Measurements from ENCODE around the gene RFT1. TPM values are rescaled to one million over a fixed set of nuclear protein-coding genes. Genes with fewer than 3 reads are reported as not detected.

The RFT1 gene
- total RNA-seq, 4 donors from 2014 or later: 12.0 to 18.6 (median 14.6) TPM

DNA sequence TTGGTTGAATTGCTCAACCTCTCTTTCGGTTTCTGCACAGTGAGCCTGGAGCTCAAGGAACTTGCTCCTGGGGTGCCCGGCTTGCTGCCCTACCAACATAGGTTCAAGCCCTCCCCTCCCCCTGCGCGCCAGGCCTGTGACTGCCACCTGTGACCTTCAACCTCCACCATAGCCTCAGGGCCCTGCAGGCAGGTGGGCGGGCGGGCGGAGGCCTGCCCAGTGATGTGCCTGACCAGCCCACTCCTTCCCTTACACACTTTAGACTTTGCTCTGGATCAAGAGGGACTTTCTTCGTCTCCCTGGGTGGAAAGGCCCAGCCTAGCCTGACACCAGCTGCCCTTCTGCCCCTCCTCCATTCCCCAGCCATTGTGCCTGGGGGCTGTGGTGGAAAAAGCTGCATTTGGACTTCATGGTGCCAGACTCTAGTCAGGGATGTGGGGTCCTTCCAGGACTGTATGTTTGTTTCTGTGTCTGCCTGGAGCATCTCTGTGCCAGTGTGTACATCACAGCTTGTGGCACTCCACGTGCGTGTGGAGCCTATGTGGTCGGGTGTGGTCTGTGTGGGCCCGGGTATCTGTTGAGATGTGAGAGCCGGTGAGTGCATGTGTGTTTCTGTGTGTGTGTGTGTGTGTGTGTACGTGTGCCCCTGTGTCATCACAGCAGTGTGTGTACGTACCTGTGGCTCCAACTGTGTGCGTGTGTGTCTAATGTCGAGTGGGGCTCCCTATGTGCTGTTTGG lies 40.3 kb upstream of the RFT1 start:
- peak overlapping the region in 1 of 4 donors; percentile 19 for H3K4me3 ChIP-seq
- WGBS, 2 donors: 62 to 70% methylated on average over 17 of the region's 17 CpGs
- H3K27ac ChIP-seq: peak overlapping the region in 3 of 4 donors; percentile 34 to 78 (median 66)
- peaks cover 0 to 76% (median 54%) of the 10 kb centered on the region in 4 donors for H3K4me1 ChIP-seq
- H3K36me3 ChIP-seq: peaks cover 0 to 27% (median 0%) of the 10 kb centered on the region in 3 donors
- no peaks in the 10 kb centered on the region for H3K27me3 ChIP-seq
- no peaks in the 10 kb centered on the region for H3K9me3 ChIP-seq
- DNase-seq (ENCODE audit: low spot score in 2 of 2): no peak
- no peak for TF ChIP-seq POLR2A (IDR thresholded peaks at IDR 0.05)
- no peak for TF ChIP-seq CTCF (IDR thresholded peaks at IDR 0.05)
- TF ChIP-seq EP300 (IDR thresholded peaks at IDR 0.05): no peak

GRCh38 chr3:53169832-53170324 lies 39.6 kb upstream of the RFT1 start:
- peaks cover 0 to 21% (median 0%) of the 10 kb centered on the region in 3 donors for H3K36me3 ChIP-seq
- H3K4me3 ChIP-seq: peak overlapping the region in 1 of 4 donors; percentile 24
- no peaks in the 10 kb centered on the region for H3K9me3 ChIP-seq
- H3K4me1 ChIP-seq: peaks cover 0 to 73% (median 54%) of the 10 kb centered on the region in 4 donors
- TF ChIP-seq POLR2A (IDR thresholded peaks at IDR 0.05): no peak
- no peak for TF ChIP-seq EP300 (IDR thresholded peaks at IDR 0.05)
- no peak for TF ChIP-seq CTCF (IDR thresholded peaks at IDR 0.05)
- WGBS, 2 donors: 85 to 92% methylated on average over 6 to 9 of the region's 9 CpGs
- H3K27ac ChIP-seq: peak overlapping the region in 3 of 4 donors; percentile 34 to 80 (median 79)
- no peaks in the 10 kb centered on the region for H3K27me3 ChIP-seq
- no peak for DNase-seq (ENCODE audit: low spot score in 2 of 2)

GRCh38 chr3:53169045-53169831 lies 39.0 kb upstream of the RFT1 start:
- no peaks in the 10 kb centered on the region for H3K27me3 ChIP-seq
- no peak for TF ChIP-seq POLR2A (IDR thresholded peaks at IDR 0.05)
- no peak for TF ChIP-seq CTCF (IDR thresholded peaks at IDR 0.05)
- no peak for TF ChIP-seq EP300 (IDR thresholded peaks at IDR 0.05)
- H3K36me3 ChIP-seq: peaks cover 0 to 15% (median 0%) of the 10 kb centered on the region in 3 donors
- peak overlapping the region in 3 of 4 donors; percentile 34 to 80 (median 79) for H3K27ac ChIP-seq
- no peak for DNase-seq (ENCODE audit: low spot score in 2 of 2)
- peaks cover 0 to 74% (median 54%) of the 10 kb centered on the region in 4 donors for H3K4me1 ChIP-seq
- H3K4me3 ChIP-seq: peak overlapping the region in 1 of 4 donors; percentile 24
- no peaks in the 10 kb centered on the region for H3K9me3 ChIP-seq
- 49 to 58% methylated on average over 12 to 15 of the region's 15 CpGs for WGBS, 2 donors

DNA sequence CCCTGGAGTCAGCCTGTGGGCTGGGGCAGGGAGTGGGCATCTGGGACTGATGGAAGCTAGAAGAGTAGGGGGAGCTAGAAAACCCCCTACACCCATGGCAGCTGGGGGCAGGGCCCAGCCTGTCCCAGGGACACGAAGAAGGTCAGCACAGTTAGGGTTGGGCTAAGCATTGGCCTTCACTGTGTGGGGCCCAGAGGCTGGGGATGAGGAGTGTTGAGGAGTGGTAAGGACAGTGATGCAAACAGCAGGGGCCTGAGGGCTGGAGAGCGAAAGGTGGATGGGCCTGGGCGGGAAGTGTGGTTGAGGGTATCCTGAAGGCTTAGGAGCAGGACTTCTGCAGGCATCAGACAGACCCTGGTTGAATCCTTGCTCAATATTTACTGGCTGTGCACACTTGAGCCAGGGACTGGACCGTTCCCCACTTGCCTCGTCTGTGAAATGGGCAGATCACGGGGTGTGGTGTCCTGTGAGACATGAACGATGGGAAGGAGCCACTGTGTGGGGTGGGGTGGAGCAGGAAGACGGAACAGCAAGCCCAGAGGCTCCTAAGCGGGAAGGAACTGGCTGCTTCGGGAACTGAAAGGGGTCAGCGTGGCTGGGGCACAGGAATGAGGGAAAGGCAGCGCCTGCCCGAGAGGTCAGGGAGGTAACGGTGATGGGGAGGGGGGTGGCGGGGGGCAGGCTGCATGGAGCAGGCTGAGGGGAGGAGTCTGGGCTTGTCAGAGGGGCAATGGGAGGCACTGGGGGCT lies 38.1 kb upstream of the RFT1 start:
- peak overlapping the region in 3 of 4 donors; percentile 58 to 80 (median 79) for H3K27ac ChIP-seq
- peak overlapping the region in 1 of 4 donors; percentile 24 for H3K4me3 ChIP-seq
- DNase-seq (ENCODE audit: low spot score in 2 of 2): peak in 1 of 2 donors; percentile 18
- TF ChIP-seq POLR2A (IDR thresholded peaks at IDR 0.05) (no peak), CTCF (IDR thresholded peaks at IDR 0.05) (no peak), EP300 (IDR thresholded peaks at IDR 0.05) (no peak)
- peaks cover 0 to 81% (median 57%) of the 10 kb centered on the region in 4 donors for H3K4me1 ChIP-seq
- H3K9me3 ChIP-seq: no peaks in the 10 kb centered on the region
- no peaks in the 10 kb centered on the region for H3K27me3 ChIP-seq
- 73 to 74% methylated on average over 15 of the region's 15 CpGs for WGBS, 2 donors
- H3K36me3 ChIP-seq: peaks cover 0 to 6% (median 0%) of the 10 kb centered on the region in 3 donors
